GM18951 (cell line): Measurements from ENCODE around the gene TPO.
"Not testable (repeated sequence)": the region's sequence is repeated elsewhere in the genome, so short reads cannot be mapped to it uniquely, and the experiment has no call there.

Experiments used
- POLR2A ChIP-seq: IDR thresholded peaks from 4 replicates; pipeline ENCODE4 v1.6.1; 2011; ENCODE audit warnings: mild to moderate bottlenecking; ENCODE audit not compliant: insufficient read length, insufficient read depth; ENCODE audit errors: extremely low read depth
- in situ Hi-C: fragments of 300-500 bp; cut with MboI; formaldehyde crosslinking; loops from one replicate; pipeline ENCODE4 v1.12.0; 2022; ENCODE audit warnings: low sequenced_read_pairs, mixed read lengths, inconsistent platforms; ENCODE audit not compliant: unreplicated experiment

The TPO gene

GRCh38 chr2:1567556-1568344, 154.5 kb downstream of the TPO start:
- in situ Hi-C loops = no loop called here
- TF ChIP-seq POLR2A = no peak

GRCh38 chr2:1568345-1568668, 155.0 kb downstream of the TPO start:
- in situ Hi-C loops = not testable (repeated sequence)

GRCh38 chr2:1569879-1570450, 156.7 kb downstream of the TPO start:
- no peak for TF ChIP-seq POLR2A
- in situ Hi-C loops = no loop called here

GRCh38 chr2:1571477-1572417, 158.5 kb downstream of the TPO start:
- no peak for TF ChIP-seq POLR2A
- in situ Hi-C loops = no loop called here

- TF ChIP-seq POLR2A = no peak
- in situ Hi-C loops = no loop called here
Observed at GRCh38 chr2:1572638-1573037, 159.4 kb downstream of the TPO start.

GRCh38 chr2:1577846-1578245, 164.6 kb downstream of the TPO start:
- in situ Hi-C loops = no loop called here
- no peak for TF ChIP-seq POLR2A

- in situ Hi-C loops = not testable (repeated sequence)
Observed at GRCh38 chr2:1581257-1581964, 168.1 kb downstream of the TPO start.

- in situ Hi-C loops = no loop called here
- TF ChIP-seq POLR2A = no peak
Observed at GRCh38 chr2:1581965-1582625, 168.8 kb downstream of the TPO start.

GRCh38 chr2:1582891-1583341, 169.7 kb downstream of the TPO start:
- TF ChIP-seq POLR2A = no peak
- in situ Hi-C loops = no loop called here

GRCh38 chr2:1584051-1584531, 170.8 kb downstream of the TPO start:
- in situ Hi-C loops = no loop called here
- TF ChIP-seq POLR2A = no peak

- no peak for TF ChIP-seq POLR2A
- in situ Hi-C loops = no loop called here
Observed at GRCh38 chr2:1584691-1585485, 171.6 kb downstream of the TPO start.

GRCh38 chr2:1585635-1586034, 172.4 kb downstream of the TPO start:
- in situ Hi-C loops = no loop called here
- TF ChIP-seq POLR2A = no peak
